SK-N-SH treated with all-trans-retinoic acid at 6 μM for 48 hours (cell line): ENCODE data around the gene CCDC88B.

ENCODE experiments used
- ATAC-seq: fragments of 200-7000 bp; cut with Tn5 transposase; 3 replicates; pipeline ENCODE4 v1.9.1; 2020; ENCODE audit warnings: mild to moderate bottlenecking, moderate library complexity
- ARNTL ChIP-seq: fragments of 450-650 bp; formaldehyde crosslinking; IDR thresholded peaks from 2 replicates; pipeline ENCODE4 v1.5.0; 2020; ENCODE audit warnings: low read depth, mild to moderate bottlenecking, moderate library complexity, borderline replicate concordance
- CSDC2 ChIP-seq: fragments of 250-450 bp; sonication (Bioruptor Pico); IDR thresholded peaks from 2 replicates; pipeline ENCODE4 v1.5.0; 2020; ENCODE audit warnings: mild to moderate bottlenecking, moderate library complexity
- ESRRG ChIP-seq: fragments of 250-450 bp; sonication (Bioruptor Pico); IDR thresholded peaks from 2 replicates; pipeline ENCODE4 v1.6.1; 2021; ENCODE audit warnings: mild to moderate bottlenecking
- GLIS3 ChIP-seq: fragments of 250-450 bp; sonication (Bioruptor Pico); IDR thresholded peaks from 2 replicates; pipeline ENCODE4 v1.5.0; 2020; ENCODE audit warnings: mild to moderate bottlenecking, moderate library complexity
- ISL1 ChIP-seq: fragments of 250-450 bp; sonication (Bioruptor Pico); IDR thresholded peaks from 2 replicates; pipeline ENCODE4 v2.1.2; 2022; ENCODE audit warnings: mild to moderate bottlenecking, moderate library complexity
- OSR1 ChIP-seq: fragments of 250-450 bp; sonication (Bioruptor Pico); IDR thresholded peaks from 2 replicates; pipeline ENCODE4 v1.8.0; 2022; ENCODE audit warnings: moderate library complexity, mild to moderate bottlenecking, inconsistent platforms
- PPARA ChIP-seq: fragments of 250-450 bp; sonication (Bioruptor Pico); IDR thresholded peaks from 2 replicates; pipeline ENCODE4 v1.5.0; 2020; ENCODE audit warnings: mild to moderate bottlenecking, borderline replicate concordance
- SNAI2 ChIP-seq: fragments of 250-450 bp; sonication (Bioruptor Pico); IDR thresholded peaks from 2 replicates; pipeline ENCODE4 v1.5.0; 2020; ENCODE audit warnings: mild to moderate bottlenecking, moderate library complexity
- TCF4 ChIP-seq: fragments of 250-450 bp; sonication (Bioruptor Pico); IDR thresholded peaks from 2 replicates; pipeline ENCODE4 v1.8.0; 2021; ENCODE audit warnings: mild to moderate bottlenecking, moderate library complexity, borderline replicate concordance
- TOX ChIP-seq: fragments of 250-450 bp; sonication (Bioruptor Pico); IDR thresholded peaks from 2 replicates; pipeline ENCODE4 v1.8.0; 2021; ENCODE audit warnings: mild to moderate bottlenecking, moderate library complexity, borderline replicate concordance
- ZC3H10 ChIP-seq: fragments of 250-450 bp; sonication (Bioruptor Pico); IDR thresholded peaks from 2 replicates; pipeline ENCODE4 v1.5.1; 2021; ENCODE audit warnings: mild to moderate bottlenecking, moderate library complexity
- ZFP3 ChIP-seq: fragments of 250-450 bp; sonication (Bioruptor Pico); IDR thresholded peaks from 2 replicates; pipeline ENCODE4 v1.5.0; 2020; ENCODE audit warnings: mild to moderate bottlenecking, moderate library complexity
- ZFP30 ChIP-seq: fragments of 450-650 bp; formaldehyde crosslinking; IDR thresholded peaks from 2 replicates; pipeline ENCODE4 v1.5.0; 2022; ENCODE audit warnings: mild to moderate bottlenecking, moderate library complexity
- ZNF565 ChIP-seq: fragments of 450-650 bp; formaldehyde crosslinking; conservative IDR thresholded peaks from 2 replicates; pipeline ENCODE4 v1.5.0; 2020; ENCODE audit warnings: low read depth, mild to moderate bottlenecking, moderate library complexity
- ZNF70 ChIP-seq: fragments of 450-650 bp; formaldehyde crosslinking; IDR thresholded peaks from 2 replicates; pipeline ENCODE4 v1.5.0; 2020; ENCODE audit warnings: mild to moderate bottlenecking, moderate library complexity
- ZNF8 ChIP-seq: fragments of 450-650 bp; formaldehyde crosslinking; IDR thresholded peaks from 2 replicates; pipeline ENCODE4 v1.5.0; 2020; ENCODE audit warnings: mild to moderate bottlenecking, moderate library complexity
- TF ChIP-seq, protein P1 (sequence below): fragments of 250-450 bp; sonication (Bioruptor Pico); IDR thresholded peaks from 2 replicates; pipeline ENCODE4 v1.5.1; 2021; ENCODE audit warnings: mild to moderate bottlenecking, moderate library complexity
- TF ChIP-seq, protein P2 (sequence below): fragments of 250-450 bp; sonication (Bioruptor Pico); IDR thresholded peaks from 2 replicates; pipeline ENCODE4 v1.8.0; 2021; ENCODE audit warnings: low read depth, mild to moderate bottlenecking, moderate library complexity, borderline replicate concordance
- TF ChIP-seq, protein P3 (sequence below): fragments of 250-450 bp; sonication (Bioruptor Pico); IDR thresholded peaks from 2 replicates; pipeline ENCODE4 v1.5.0; 2020; ENCODE audit warnings: mild to moderate bottlenecking, moderate library complexity

Gene CCDC88B

DNA sequence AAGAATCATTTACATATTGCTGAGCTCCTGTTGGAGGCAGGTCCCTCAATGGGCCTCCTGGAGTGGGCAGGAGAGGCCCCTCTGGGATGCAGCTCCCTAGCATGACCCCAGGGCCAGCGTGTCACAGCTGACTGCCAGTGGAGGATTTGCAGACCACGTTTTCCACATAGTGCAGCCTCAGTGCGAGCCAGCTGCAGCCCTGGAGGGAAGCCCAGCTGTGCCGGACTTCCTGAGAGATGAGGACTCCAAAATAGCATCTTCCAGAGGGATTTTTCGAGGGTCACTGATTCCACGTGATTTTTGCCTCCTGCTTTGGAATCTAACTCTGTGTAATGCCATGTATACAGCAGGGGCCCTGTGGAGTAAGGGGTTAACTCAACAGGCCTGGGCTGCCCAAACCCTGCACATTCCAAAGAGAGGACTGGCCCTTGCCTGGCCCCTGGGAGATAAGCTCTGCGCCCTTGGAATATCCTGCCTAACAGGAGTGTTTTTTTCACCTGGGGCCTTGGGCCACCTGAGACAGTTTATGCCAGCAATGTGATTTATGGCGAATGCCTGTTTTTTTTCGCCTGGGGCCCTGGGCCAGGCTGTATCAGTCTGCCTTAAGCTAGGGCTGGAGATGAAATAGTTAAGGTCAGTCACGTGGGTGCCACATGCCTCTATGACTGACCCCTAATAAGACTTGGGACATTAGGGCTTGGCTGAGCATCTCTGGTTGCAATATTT lies 66.4 kb downstream of the CCDC88B start:
- TF ChIP-seq TOX (CRISPR knock-in tag), result no peak
- TF ChIP-seq ARNTL (CRISPR knock-in tag), result no peak
- TF ChIP-seq ZFP30 (CRISPR knock-in tag), result no peak
- no peak for TF ChIP-seq ESRRG
- no peak for TF ChIP-seq SNAI2
- TF ChIP-seq, protein P1, sequence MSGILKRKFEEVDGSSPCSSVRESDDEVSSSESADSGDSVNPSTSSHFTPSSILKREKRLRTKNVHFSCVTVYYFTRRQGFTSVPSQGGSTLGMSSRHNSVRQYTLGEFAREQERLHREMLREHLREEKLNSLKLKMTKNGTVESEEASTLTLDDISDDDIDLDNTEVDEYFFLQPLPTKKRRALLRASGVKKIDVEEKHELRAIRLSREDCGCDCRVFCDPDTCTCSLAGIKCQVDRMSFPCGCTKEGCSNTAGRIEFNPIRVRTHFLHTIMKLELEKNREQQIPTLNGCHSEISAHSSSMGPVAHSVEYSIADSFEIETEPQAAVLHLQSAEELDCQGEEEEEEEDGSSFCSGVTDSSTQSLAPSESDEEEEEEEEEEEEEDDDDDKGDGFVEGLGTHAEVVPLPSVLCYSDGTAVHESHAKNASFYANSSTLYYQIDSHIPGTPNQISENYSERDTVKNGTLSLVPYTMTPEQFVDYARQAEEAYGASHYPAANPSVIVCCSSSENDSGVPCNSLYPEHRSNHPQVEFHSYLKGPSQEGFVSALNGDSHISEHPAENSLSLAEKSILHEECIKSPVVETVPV (CRISPR knock-in tag), result no peak
- TF ChIP-seq, protein P2, sequence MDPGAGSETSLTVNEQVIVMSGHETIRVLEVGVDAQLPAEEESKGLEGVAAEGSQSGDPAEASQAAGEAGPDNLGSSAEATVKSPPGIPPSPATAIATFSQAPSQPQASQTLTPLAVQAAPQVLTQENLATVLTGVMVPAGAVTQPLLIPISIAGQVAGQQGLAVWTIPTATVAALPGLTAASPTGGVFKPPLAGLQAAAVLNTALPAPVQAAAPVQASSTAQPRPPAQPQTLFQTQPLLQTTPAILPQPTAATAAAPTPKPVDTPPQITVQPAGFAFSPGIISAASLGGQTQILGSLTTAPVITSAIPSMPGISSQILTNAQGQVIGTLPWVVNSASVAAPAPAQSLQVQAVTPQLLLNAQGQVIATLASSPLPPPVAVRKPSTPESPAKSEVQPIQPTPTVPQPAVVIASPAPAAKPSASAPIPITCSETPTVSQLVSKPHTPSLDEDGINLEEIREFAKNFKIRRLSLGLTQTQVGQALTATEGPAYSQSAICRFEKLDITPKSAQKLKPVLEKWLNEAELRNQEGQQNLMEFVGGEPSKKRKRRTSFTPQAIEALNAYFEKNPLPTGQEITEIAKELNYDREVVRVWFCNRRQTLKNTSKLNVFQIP (CRISPR knock-in tag), result no peak
- no peak for TF ChIP-seq ZNF8 (CRISPR knock-in tag)
- no peak for TF ChIP-seq PPARA (CRISPR knock-in tag)
- TF ChIP-seq GLIS3 (CRISPR knock-in tag), result no peak
- TF ChIP-seq, protein P3, sequence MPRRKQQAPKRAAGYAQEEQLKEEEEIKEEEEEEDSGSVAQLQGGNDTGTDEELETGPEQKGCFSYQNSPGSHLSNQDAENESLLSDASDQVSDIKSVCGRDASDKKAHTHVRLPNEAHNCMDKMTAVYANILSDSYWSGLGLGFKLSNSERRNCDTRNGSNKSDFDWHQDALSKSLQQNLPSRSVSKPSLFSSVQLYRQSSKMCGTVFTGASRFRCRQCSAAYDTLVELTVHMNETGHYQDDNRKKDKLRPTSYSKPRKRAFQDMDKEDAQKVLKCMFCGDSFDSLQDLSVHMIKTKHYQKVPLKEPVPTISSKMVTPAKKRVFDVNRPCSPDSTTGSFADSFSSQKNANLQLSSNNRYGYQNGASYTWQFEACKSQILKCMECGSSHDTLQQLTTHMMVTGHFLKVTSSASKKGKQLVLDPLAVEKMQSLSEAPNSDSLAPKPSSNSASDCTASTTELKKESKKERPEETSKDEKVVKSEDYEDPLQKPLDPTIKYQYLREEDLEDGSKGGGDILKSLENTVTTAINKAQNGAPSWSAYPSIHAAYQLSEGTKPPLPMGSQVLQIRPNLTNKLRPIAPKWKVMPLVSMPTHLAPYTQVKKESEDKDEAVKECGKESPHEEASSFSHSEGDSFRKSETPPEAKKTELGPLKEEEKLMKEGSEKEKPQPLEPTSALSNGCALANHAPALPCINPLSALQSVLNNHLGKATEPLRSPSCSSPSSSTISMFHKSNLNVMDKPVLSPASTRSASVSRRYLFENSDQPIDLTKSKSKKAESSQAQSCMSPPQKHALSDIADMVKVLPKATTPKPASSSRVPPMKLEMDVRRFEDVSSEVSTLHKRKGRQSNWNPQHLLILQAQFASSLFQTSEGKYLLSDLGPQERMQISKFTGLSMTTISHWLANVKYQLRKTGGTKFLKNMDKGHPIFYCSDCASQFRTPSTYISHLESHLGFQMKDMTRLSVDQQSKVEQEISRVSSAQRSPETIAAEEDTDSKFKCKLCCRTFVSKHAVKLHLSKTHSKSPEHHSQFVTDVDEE (CRISPR knock-in tag), result no peak
- TF ChIP-seq ZC3H10 (CRISPR knock-in tag), result no peak
- no peak for TF ChIP-seq TCF4 (CRISPR knock-in tag)
- no peak for TF ChIP-seq CSDC2 (CRISPR knock-in tag)
- no peak for TF ChIP-seq ISL1 (CRISPR knock-in tag)
- TF ChIP-seq OSR1 (CRISPR knock-in tag), result no peak
- TF ChIP-seq ZNF70 (CRISPR knock-in tag), result no peak
- TF ChIP-seq ZNF565, result no peak
- TF ChIP-seq ZFP3 (CRISPR knock-in tag), result no peak
- ATAC-seq, result no peak
